ENCODE measurements around the gene FCGR3A.
"Not testable (repeated sequence)": the region's sequence is repeated elsewhere in the genome, so short reads cannot be mapped to it uniquely, and the experiment has no call there.

GRCh38 chr1:161576676-161577075, 27.1 kb upstream of the FCGR3A start:
- not testable (repeated sequence) for TF ChIP-seq CTCF (conservative IDR thresholded peaks at IDR 0.05); EZH2 (IDR thresholded peaks at IDR 0.05; ENCODE audit: low read depth)

Measured in PC-9 (cell line).